ENCODE data around the gene GATA2.

GRCh38 chr3:128453501-128454309 lies 39.3 kb downstream of the GATA2 start:
- TF ChIP-seq GATA3 (IDR thresholded peaks at IDR 0.05; ENCODE audit: low read depth, low read length) (no peak), GATA2 (IDR thresholded peaks at IDR 0.05; ENCODE audit: low read depth, low read length) (no peak)
